ENCODE measurements around the gene PARD3.

DNA sequence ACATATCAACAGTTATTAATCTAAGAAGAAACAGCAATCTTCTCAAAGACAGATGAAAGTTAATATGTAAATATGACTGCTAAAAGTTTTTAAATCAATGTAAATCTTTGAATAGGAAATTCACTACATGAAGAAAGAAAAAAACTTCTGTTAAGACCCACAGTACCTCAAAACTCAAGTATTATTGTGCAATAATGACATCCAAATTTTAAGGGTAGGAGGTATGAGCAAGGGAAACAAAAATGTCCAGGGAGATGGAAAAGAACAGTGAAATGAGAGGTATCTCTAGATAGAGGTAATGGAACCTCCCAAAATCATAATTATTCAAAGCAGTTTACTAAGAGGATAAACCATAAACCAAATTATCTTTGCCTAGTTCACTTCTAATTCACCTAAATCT lies 436.8 kb downstream of the PARD3 start:
- TF ChIP-seq, protein P1, sequence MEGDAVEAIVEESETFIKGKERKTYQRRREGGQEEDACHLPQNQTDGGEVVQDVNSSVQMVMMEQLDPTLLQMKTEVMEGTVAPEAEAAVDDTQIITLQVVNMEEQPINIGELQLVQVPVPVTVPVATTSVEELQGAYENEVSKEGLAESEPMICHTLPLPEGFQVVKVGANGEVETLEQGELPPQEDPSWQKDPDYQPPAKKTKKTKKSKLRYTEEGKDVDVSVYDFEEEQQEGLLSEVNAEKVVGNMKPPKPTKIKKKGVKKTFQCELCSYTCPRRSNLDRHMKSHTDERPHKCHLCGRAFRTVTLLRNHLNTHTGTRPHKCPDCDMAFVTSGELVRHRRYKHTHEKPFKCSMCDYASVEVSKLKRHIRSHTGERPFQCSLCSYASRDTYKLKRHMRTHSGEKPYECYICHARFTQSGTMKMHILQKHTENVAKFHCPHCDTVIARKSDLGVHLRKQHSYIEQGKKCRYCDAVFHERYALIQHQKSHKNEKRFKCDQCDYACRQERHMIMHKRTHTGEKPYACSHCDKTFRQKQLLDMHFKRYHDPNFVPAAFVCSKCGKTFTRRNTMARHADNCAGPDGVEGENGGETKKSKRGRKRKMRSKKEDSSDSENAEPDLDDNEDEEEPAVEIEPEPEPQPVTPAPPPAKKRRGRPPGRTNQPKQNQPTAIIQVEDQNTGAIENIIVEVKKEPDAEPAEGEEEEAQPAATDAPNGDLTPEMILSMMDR (IDR thresholded peaks at IDR 0.05): no peak
- no peak for TF ChIP-seq POLR2A (IDR thresholded peaks at IDR 0.05)
